NCI-H1436 treated with DMSO at 0.1 percent for 48 hours (cell line): ENCODE measurements around the gene DNAH3.
"Not testable (repeated sequence)": the region's sequence is repeated elsewhere in the genome, so short reads cannot be mapped to it uniquely, and the experiment has no call there.

Source experiments
- DNase-seq: peaks from one replicate; lab custom pipeline; 2025; lab: John Stamatoyannopoulos, UW

The DNAH3 gene

GRCh38 chr16:21075252-21075651 lies 75.4 kb downstream of the DNAH3 start:
- DNase-seq, result no peak

- DNase-seq, result no peak
Measured at GRCh38 chr16:21072976-21073375, 77.7 kb downstream of the DNAH3 start.

GRCh38 chr16:21071741-21072140 lies 78.9 kb downstream of the DNAH3 start:
- DNase-seq, result no peak

- no peak for DNase-seq
Measured at GRCh38 chr16:21070564-21070963, 80.1 kb downstream of the DNAH3 start.

GRCh38 chr16:21069986-21070385 lies 80.7 kb downstream of the DNAH3 start:
- no peak for DNase-seq

GRCh38 chr16:21064203-21064602 lies 86.4 kb downstream of the DNAH3 start:
- DNase-seq, result no peak

- not testable (repeated sequence) for DNase-seq
Measured at GRCh38 chr16:21063314-21063713, 87.3 kb downstream of the DNAH3 start.

GRCh38 chr16:21060027-21060510 lies 90.6 kb downstream of the DNAH3 start:
- no peak for DNase-seq

- DNase-seq, result no peak
Measured at GRCh38 chr16:21057875-21058274, 92.8 kb downstream of the DNAH3 start.

GRCh38 chr16:21056396-21056795 lies 94.2 kb downstream of the DNAH3 start:
- DNase-seq, result no peak

GRCh38 chr16:21055738-21056137 lies 94.9 kb downstream of the DNAH3 start:
- DNase-seq, result not testable (repeated sequence)

GRCh38 chr16:21053590-21053989 lies 97.1 kb downstream of the DNAH3 start:
- no peak for DNase-seq

- DNase-seq, result not testable (repeated sequence)
Measured at GRCh38 chr16:21048091-21048912, 102.3 kb downstream of the DNAH3 start.

- DNase-seq, result no peak
Measured at GRCh38 chr16:21038197-21038596, 112.4 kb downstream of the DNAH3 start.

- no peak for DNase-seq
Measured at GRCh38 chr16:21037736-21038135, 112.9 kb downstream of the DNAH3 start.

GRCh38 chr16:21037168-21037567 lies 113.5 kb downstream of the DNAH3 start:
- DNase-seq, result no peak

GRCh38 chr16:21036471-21036870 lies 114.2 kb downstream of the DNAH3 start:
- DNase-seq, result no peak

- DNase-seq, result no peak
Measured at GRCh38 chr16:21033704-21034103, 116.9 kb downstream of the DNAH3 start.

- DNase-seq, result no peak
Measured at GRCh38 chr16:21033264-21033663, 117.4 kb downstream of the DNAH3 start.

GRCh38 chr16:21028728-21029127 lies 121.9 kb downstream of the DNAH3 start:
- DNase-seq, result no peak

GRCh38 chr16:21026846-21027245 lies 123.8 kb downstream of the DNAH3 start:
- DNase-seq, result no peak

- DNase-seq, result no peak
Measured at GRCh38 chr16:21023509-21024202, 127.0 kb downstream of the DNAH3 start.

GRCh38 chr16:21021316-21021715 lies 129.3 kb downstream of the DNAH3 start:
- DNase-seq, result no peak
